GM21786 (cell line): ENCODE data around the gene SLAMF9.

Source experiments
- ATAC-seq: cut with Tn5 transposase; IDR thresholded peaks from one replicate; pipeline ENCODE4 v1.9.1; 2021; ENCODE audit not compliant: unreplicated experiment

Gene SLAMF9

DNA sequence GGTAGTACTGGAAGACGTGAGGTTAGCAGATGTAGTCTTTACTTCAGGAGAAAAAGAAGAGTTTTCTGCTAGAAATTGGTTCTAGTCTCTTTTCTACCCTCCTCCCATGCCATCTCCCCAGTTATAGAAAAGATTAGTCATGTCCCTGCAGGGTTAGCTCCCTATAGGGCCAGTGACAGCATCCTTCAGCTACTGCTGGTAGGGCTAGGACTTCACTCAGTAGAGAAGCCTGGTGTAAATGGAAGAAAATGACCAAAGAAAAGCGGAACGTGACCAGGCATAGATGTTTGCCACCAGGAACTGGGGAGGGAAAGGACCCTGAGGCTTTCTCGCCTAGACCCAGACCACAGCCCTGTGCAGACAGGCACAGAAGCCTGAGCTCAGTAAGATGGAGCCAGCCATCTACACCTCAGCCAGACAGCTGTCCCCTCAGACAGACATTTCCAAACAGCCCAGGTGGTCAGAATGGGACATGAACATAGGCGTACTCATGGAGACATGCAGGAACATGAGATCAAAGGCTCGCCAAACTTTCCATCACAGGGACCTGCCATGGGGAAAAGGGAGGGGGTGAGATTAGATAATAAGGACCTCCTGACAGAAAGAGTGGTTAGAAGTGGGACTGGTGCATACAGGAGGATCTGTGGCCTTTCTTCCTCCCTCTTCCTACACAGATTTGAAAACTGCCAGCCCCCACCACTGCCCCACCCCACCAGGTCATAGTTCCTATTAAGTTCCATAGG, 23.5 kb upstream of the SLAMF9 start:
- ATAC-seq = no peak

DNA sequence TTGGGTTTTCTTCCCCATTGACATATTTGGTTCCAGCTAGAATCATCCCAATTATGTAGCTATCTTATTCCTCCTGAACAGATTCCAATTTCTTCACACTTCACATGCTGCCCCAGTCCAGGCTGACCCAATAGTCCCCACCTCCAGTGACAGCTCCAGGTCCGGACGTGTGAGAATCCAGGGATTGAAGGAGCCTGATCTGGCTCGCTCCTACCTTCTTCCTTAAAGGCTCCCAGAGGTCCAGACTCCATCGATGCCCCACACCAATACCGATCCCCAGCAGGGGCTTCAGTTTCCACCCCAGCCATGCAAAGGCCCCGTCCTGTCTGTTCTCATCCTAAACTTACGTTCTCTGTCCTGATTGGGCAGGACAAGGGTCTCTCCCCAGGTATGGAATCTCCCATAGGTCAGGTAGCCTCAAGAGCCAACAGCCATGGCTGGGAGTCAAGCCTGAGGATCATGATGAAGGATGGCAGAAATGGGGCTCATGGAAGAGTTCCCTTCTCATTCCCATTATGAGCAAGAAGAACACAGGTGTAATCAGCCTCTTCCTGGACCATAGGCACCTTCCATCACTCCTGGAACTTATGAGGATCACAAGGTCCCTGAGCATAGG, 20.4 kb upstream of the SLAMF9 start:
- no peak for ATAC-seq

GRCh38 chr1:159973350-159973940, 19.4 kb upstream of the SLAMF9 start:
- no peak for ATAC-seq

DNA sequence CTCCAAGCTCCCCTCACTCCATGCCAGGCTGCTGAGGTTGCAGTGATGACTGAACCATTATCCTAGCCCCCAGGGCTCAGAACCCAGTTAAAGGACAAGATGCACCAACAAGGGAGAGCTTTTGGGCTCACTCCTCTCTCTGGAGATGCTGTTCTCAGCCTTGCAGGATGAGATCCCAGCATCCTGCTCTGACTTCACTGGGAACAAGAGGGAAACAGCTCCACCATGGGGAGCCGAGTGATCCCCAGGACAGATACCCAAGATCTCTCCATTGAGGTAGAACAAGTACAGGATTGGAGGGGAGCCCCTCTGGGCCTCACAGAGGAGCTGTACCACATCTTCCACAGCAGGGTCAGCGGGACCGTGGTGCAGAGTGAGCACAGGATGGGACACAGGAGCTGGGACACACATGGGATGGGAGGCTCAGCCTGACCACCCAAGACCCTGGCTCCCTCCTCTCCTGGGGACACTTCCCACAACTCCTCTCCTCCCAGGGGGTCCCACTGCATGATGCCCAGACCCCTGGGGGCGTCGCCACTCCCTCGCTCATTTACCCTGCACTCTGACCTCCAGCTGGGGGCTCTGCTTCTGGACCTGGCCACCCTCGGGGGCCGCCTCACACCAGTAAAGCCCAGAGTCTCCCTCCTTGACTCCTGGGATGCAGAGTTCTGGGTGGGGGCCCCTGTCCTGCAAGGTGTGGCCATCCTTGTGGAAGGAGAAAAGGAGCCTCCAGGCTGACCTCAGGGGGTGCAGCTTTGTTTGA, 18.6 kb upstream of the SLAMF9 start:
- no peak for ATAC-seq

- ATAC-seq = no peak
Measured at GRCh38 chr1:159970932-159971342, 16.9 kb upstream of the SLAMF9 start.

DNA sequence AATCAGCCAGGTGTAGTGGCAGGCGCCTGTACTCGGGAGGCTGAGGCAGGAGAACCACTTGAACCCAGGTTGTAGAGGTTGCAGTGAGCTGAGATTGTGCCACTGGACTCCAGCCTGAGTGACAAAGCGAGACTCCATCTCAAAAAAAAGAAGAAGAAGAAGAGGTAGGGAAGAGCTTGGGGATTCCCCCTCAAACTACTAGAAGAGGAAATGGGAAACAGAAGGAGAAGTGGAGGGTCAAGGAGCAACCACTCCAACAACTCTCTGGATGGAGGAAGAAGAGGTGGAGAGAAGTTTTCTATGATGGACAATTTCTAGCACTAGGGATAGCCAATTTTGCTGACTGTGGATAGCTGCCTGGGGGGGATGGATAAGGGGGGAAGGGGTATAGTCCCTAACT, 14.9 kb upstream of the SLAMF9 start:
- ATAC-seq = no peak

- no peak for ATAC-seq
Measured at GRCh38 chr1:159965263-159965662, 11.2 kb upstream of the SLAMF9 start.

GRCh38 chr1:159964144-159964543, 10.1 kb upstream of the SLAMF9 start:
- no peak for ATAC-seq

GRCh38 chr1:159962176-159962575, 8.1 kb upstream of the SLAMF9 start:
- ATAC-seq = no peak

GRCh38 chr1:159961636-159962035, 7.6 kb upstream of the SLAMF9 start:
- ATAC-seq = no peak

DNA sequence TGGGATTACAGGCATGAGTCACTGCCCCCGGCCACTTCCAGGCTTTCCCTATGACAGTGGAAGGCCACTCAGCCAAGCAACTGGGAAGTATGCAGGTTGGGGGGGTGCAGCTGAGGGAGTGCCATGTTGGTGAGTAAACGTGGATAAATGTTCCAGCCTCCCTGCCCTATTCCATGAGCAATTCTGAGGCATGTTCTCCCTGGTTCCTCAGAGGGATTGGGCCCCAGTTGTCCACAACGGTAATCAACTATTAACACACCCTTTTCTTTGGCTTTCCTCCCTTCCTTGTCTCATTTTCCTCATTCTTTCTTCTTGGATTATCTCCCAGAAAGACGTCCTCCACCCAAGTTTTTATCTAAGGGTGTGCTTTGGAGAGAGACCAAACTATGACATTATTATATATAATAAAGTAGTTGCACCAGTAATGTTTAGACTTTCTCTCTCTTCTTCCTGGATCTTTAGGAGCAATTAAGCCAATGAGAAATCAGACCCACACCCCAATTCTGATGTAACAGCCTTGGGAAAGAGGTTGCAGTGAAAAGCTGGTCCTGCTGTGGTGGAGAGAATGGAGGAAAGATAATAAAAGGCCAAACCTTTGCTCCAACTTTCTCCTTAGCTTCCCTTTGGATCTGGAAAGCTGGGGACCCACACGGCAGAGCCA, 6.8 kb upstream of the SLAMF9 start:
- ATAC-seq = no peak

DNA sequence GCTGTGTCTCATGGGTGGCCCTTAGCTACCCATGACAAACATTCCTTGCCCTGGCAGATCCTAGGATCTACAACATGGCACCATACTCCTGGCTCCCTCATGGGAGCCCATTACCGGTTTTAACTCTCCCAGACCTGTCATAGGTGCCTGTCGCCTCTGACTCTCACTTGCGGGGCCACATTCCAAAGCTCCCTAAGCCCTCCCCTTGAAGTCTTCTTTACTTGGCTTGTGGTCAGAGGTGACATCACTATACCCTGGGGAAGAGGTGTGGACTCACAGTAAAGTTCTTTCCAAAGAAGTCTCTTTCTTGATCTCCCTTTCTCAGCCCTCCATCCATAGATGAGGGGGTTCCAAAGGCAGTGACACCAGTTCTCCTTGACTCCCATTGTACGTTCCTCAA, 5.4 kb upstream of the SLAMF9 start:
- ATAC-seq = no peak

- ATAC-seq = no peak
Measured at GRCh38 chr1:159958719-159959380, 4.8 kb upstream of the SLAMF9 start.

DNA sequence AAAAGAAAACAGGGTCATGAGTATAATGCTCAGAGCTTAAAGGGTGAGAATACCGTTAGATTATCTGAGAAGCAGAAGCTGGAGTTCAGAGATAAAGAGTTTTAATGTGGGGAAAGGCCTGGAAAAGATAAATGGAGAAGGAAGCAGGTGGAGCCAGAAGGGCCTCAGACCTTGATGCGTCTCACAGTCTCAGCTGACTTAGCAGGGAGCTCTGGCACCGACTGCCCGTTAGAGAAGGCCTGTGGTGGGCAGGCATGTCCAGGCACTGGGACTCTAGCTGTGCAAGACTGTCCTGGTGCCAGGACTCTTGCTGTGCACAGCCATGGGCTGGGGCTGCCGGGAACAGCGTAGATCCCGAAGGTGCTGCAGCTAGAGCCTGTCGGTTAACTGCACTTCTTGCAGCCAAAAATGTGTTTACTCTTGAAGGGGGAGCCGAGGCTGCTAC, 3.8 kb upstream of the SLAMF9 start:
- ATAC-seq = no peak

GRCh38 chr1:159955456-159955855, 1.4 kb upstream of the SLAMF9 start:
- ATAC-seq = no peak

DNA sequence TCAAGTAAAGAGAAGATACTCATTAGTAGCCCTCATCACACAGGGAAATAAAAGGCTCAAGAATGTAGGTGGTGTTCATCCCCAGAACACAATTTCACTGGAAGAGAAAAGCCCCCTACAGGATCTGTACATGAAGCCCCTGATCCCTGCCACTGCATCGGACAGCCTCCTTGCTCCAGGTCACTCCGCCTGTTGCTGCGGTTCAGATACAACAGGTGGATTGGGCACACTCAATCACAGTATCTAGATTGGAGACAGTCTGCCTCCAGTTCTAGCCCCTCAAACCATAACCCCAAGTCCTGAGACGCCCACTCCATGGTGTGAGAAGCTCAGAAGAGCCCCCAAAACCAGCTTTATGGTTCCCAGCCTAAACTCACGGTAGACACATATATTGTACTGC, 1.1 kb downstream of the SLAMF9 start:
- ATAC-seq = no peak

DNA sequence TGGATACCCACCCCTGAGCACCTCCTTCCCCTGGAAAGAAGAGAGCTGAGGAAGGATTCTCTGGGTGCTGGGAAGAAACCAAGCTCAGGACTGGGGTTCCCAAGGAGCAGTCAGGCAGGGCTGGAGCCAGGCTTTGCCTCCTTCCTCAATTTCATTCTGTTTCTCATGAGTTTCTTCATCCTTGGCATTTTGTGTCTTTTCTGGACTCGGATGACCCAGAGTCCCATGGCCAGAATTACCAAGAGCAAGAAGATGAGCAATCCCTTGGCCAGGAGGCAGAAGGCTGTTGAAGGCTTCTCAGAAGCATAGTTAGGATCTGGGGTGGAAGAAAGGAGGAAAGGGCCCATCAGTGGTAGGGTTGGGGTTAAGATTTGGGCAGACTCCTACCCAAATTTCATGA, 2.5 kb downstream of the SLAMF9 start:
- ATAC-seq = no peak

- ATAC-seq = no peak
Measured at GRCh38 chr1:159951016-159951415, 3.0 kb downstream of the SLAMF9 start.

- no peak for ATAC-seq
Measured at GRCh38 chr1:159949981-159950381, 4.1 kb downstream of the SLAMF9 start.

GRCh38 chr1:159949123-159949522, 4.9 kb downstream of the SLAMF9 start:
- no peak for ATAC-seq

DNA sequence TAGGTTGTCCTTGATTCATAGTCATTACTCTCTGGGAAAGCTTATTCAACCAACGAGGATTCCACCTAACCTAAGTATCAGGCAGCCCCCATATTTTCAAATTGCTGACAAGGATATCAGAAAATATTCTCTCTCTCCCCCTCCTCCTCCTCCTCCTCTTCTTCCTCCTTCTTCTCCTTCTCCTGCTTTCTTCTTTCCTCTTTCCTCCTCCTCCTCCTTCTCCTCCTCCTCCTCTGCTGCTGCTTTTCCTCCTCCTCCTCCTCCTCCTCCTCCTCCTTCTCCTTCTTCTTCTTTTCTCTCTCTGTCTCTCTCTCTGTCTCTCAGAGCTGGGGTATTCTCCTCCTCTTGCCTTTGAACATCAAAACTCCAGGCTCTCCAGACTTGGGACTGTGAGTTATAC, 6.1 kb downstream of the SLAMF9 start:
- ATAC-seq = no peak
